Ascending aorta (tissue), 2 donors: Measurements from ENCODE around the gene PTPRN2. TPM values are rescaled to one million over a fixed set of nuclear protein-coding genes. Genes with fewer than 3 reads are reported as not detected.

Experiments used
- DNase-seq, 2 donors: peaks; one replicate each; pipeline ENCODE4 v3.0.0-alpha.2; 2019; ENCODE audit warnings: low spot score in 2 of 2
- H3K27ac ChIP-seq, 2 donors: fragments of 200-600 bp; sonication (generic); one replicate each; pipeline ENCODE4 v1.5.1; 2016 to 2017; ENCODE audit warnings: mild to moderate bottlenecking in 1 of 2
- H3K27me3 ChIP-seq: fragments of 200-600 bp; sonication (generic); one replicate; pipeline ENCODE4 v1.5.1; 2017
- H3K36me3 ChIP-seq, 2 donors: fragments of 200-600 bp; sonication (generic); one replicate each; pipeline ENCODE4 v1.5.1; 2016
- H3K4me1 ChIP-seq, 2 donors: fragments of 200-600 bp; sonication (generic); one replicate each; pipeline ENCODE4 v1.5.1; 2016 to 2017; ENCODE audit warnings: mild to moderate bottlenecking in 1 of 2
- H3K4me3 ChIP-seq, 2 donors: fragments of 200-600 bp; sonication (generic); one replicate each; pipeline ENCODE4 v1.5.1; 2016 to 2017; ENCODE audit warnings: mild to moderate bottlenecking in 1 of 2
- H3K9me3 ChIP-seq, 2 donors: fragments of 200-600 bp; sonication (generic); one replicate each; pipeline ENCODE4 v1.5.1; 2016
- CTCF ChIP-seq, 3 experiments: fragments of 200-600 bp in 2 of 3; fragments of 450-650 bp in 1 of 3; sonication (generic) in 2 of 3; IDR thresholded peaks; one replicate each; pipeline ENCODE4 v1.5.1; 2016 to 2019; ENCODE audit warnings: antibody characterized with exemption in 3 of 3, mild to moderate bottlenecking in 1 of 3, moderate library complexity in 1 of 3
- intact Hi-C: fragments of 100-400 bp; cut with DNase I; formaldehyde crosslinking; loops from one replicate; pipeline ENCODE4 v1.15.1; 2023
- total RNA-seq: library from RNA; depleted of rRNA; stranded (reverse); fragments of >200 nt; gene quantifications from one replicate; pipeline ENCODE4 v1.1.0, GENCODE V29; 2016

The PTPRN2 gene
- total RNA-seq, 1 donor from 2014 or later, result 7.3 TPM

- H3K4me3 ChIP-seq, result no peak overlapping the region
- no peaks in the 10 kb centered on the region for H3K36me3 ChIP-seq
- H3K27ac ChIP-seq, result no peak overlapping the region
- no peaks in the 10 kb centered on the region for H3K4me1 ChIP-seq
- intact Hi-C loops, result no loop called here
- no peaks in the 10 kb centered on the region for H3K9me3 ChIP-seq
- H3K27me3 ChIP-seq, result no peaks in the 10 kb centered on the region
- no peak for TF ChIP-seq CTCF (IDR thresholded peaks at IDR 0.05)
- DNase-seq, result no peak
These were observed 632.7 kb downstream of the PTPRN2 start for GRCh38 chr7:157954901-157955300.

GRCh38 chr7:157952841-157953645, 634.6 kb downstream of the PTPRN2 start:
- DNase-seq, result no peak
- no peak for TF ChIP-seq CTCF (IDR thresholded peaks at IDR 0.05)
- H3K9me3 ChIP-seq, result peaks cover 0 to under 1% of the 10 kb centered on the region in 2 donors

GRCh38 chr7:157952050-157952667, 635.5 kb downstream of the PTPRN2 start:
- intact Hi-C loops, result no loop called here
- peaks cover 0 to 8% of the 10 kb centered on the region in 2 donors for H3K9me3 ChIP-seq
- H3K27me3 ChIP-seq, result no peaks in the 10 kb centered on the region
- H3K27ac ChIP-seq, result no peak overlapping the region
- H3K4me1 ChIP-seq, result no peaks in the 10 kb centered on the region
- no peak for TF ChIP-seq CTCF (IDR thresholded peaks at IDR 0.05)
- no peaks in the 10 kb centered on the region for H3K36me3 ChIP-seq
- H3K4me3 ChIP-seq, result no peak overlapping the region
- DNase-seq, result no peak

More at GRCh38 chr7:157952841-157953645, 634.6 kb downstream of the PTPRN2 start:
- Histone ChIP-seq H3K4me3 (no peak overlapping the region), H3K27ac (no peak overlapping the region), H3K27me3 (no peaks in the 10 kb centered on the region), H3K36me3 (no peaks in the 10 kb centered on the region), H3K4me1 (no peaks in the 10 kb centered on the region)
- intact Hi-C loops, result no loop called here

GRCh38 chr7:157951300-157952049, 636.1 kb downstream of the PTPRN2 start:
- TF ChIP-seq CTCF (IDR thresholded peaks at IDR 0.05), result no peak
- Histone ChIP-seq H3K9me3 (peaks cover 0 to 12% of the 10 kb centered on the region in 2 donors), H3K36me3 (no peaks in the 10 kb centered on the region), H3K4me1 (no peaks in the 10 kb centered on the region), H3K27ac (no peak overlapping the region), H3K27me3 (no peaks in the 10 kb centered on the region), H3K4me3 (no peak overlapping the region)
- no peak for DNase-seq
- intact Hi-C loops, result no loop called here

GRCh38 chr7:157949711-157950110, 637.9 kb downstream of the PTPRN2 start:
- intact Hi-C loops, result no loop called here

More at GRCh38 chr7:157949711-157950110, 637.9 kb downstream of the PTPRN2 start:
- DNase-seq, result no peak
- Histone ChIP-seq H3K4me1 (no peaks in the 10 kb centered on the region), H3K27me3 (no peaks in the 10 kb centered on the region), H3K36me3 (no peaks in the 10 kb centered on the region), H3K4me3 (no peak overlapping the region), H3K9me3 (peaks cover 0 to 12% of the 10 kb centered on the region in 2 donors), H3K27ac (no peak overlapping the region)
- no peak for TF ChIP-seq CTCF (IDR thresholded peaks at IDR 0.05)
